Measurements from ENCODE around the gene HAUS7. TPM values are rescaled to one million over a fixed set of nuclear protein-coding genes. Genes with fewer than 3 reads are reported as not detected.

The HAUS7 gene
- 10 to 100 TPM in 2 of 3 donors, 1 to 10 TPM in 1; 9.0 to 54.8 (median 22.3) TPM for polyA plus RNA-seq

GRCh38 chrX:153470411-153471363 is at the start of gene HAUS7:
HAUS7 (minus strand) TSS chrX:153470576; CDS start chrX:153470557, 19 bp downstream.
- 10 to 43% (median 42%) methylated on average over 11 to 62 of the region's 70 CpGs for WGBS, 3 donors

GRCh38 chrX:153519569-153520286 is 49.4 kb upstream of the HAUS7 start:
- 39 to 73% (median 71%) methylated on average over 11 to 21 of the region's 21 CpGs for WGBS, 3 donors
- no peak overlapping the region for H3K27ac ChIP-seq (ENCODE audit: low read depth, low read length)

More at GRCh38 chrX:153470411-153471363, at the start of gene HAUS7:
- no peak within 1 kb of the TSS for H3K27ac ChIP-seq (ENCODE audit: low read depth, low read length)

- no peak overlapping the region for H3K27ac ChIP-seq (ENCODE audit: low read depth, low read length)
- WGBS, 3 donors: 3 to 28% (median 7%) methylated on average over 13 to 60 of the region's 70 CpGs
These were observed 47.8 kb upstream of the HAUS7 start for GRCh38 chrX:153517946-153518834.

- H3K27ac ChIP-seq (ENCODE audit: low read depth, low read length): no peak within 1 kb of the TSS
- WGBS, 3 donors: 0 to 27% (median 5%) methylated on average over 15 to 32 of the region's 50 CpGs
These were observed 47.0 kb upstream of the HAUS7 start, which contains the start of gene ATP2B3 for GRCh38 chrX:153517423-153517822. ATP2B3 (plus strand) TSS chrX:153517642; CDS start chrX:153536248, 18,606 bp downstream.

- 60 to 81% (median 68%) methylated on average over 8 to 9 of the region's 9 CpGs for WGBS, 3 donors
- no peak overlapping the region for H3K27ac ChIP-seq (ENCODE audit: low read depth, low read length)
These were observed 45.7 kb upstream of the HAUS7 start for GRCh38 chrX:153516073-153516472.

GRCh38 chrX:153515435-153515834 is 45.1 kb upstream of the HAUS7 start:
- H3K27ac ChIP-seq (ENCODE audit: low read depth, low read length): no peak overlapping the region
- WGBS, 3 donors: 61 to 77% (median 75%) methylated on average over 7 to 8 of the region's 8 CpGs

GRCh38 chrX:153514259-153514658 is 43.9 kb upstream of the HAUS7 start:
- whole genome bisulfite sequencing, 3 donors: 82 to 91% (median 87%) methylated on average over 8 to 9 of the region's 9 CpGs
- no peak overlapping the region for H3K27ac ChIP-seq (ENCODE audit: low read depth, low read length)

GRCh38 chrX:153513265-153513664 is 42.9 kb upstream of the HAUS7 start:
- H3K27ac ChIP-seq (ENCODE audit: low read depth, low read length): no peak overlapping the region
- WGBS, 3 donors: 71 to 74% (median 74%) methylated on average over 5 of the region's 5 CpGs

- no peak overlapping the region for H3K27ac ChIP-seq (ENCODE audit: low read depth, low read length)
- 46 to 64% (median 63%) methylated on average over 2 to 3 of the region's 3 CpGs for WGBS, 3 donors
These were observed 42.1 kb upstream of the HAUS7 start for GRCh38 chrX:153512501-153512893.

GRCh38 chrX:153511784-153512500 is 41.6 kb upstream of the HAUS7 start:
- H3K27ac ChIP-seq (ENCODE audit: low read depth, low read length): no peak overlapping the region
- WGBS, 3 donors: 73 to 89% (median 79%) methylated on average over 9 to 17 of the region's 17 CpGs

- 55 to 80% (median 75%) methylated on average over 7 to 11 of the region's 11 CpGs for WGBS, 3 donors
- H3K27ac ChIP-seq (ENCODE audit: low read depth, low read length): no peak overlapping the region
These were observed 40.0 kb upstream of the HAUS7 start for GRCh38 chrX:153510383-153510782.

- 87 to 95% (median 92%) methylated on average over 12 to 14 of the region's 14 CpGs for WGBS, 3 donors
These were observed 39.2 kb upstream of the HAUS7 start for GRCh38 chrX:153509592-153509991.

GRCh38 chrX:153507484-153508178 is 37.3 kb upstream of the HAUS7 start:
- H3K27ac ChIP-seq (ENCODE audit: low read depth, low read length): no peak overlapping the region
- WGBS, 3 donors: 12 to 20% (median 17%) methylated on average over 8 to 19 of the region's 19 CpGs

More at GRCh38 chrX:153509592-153509991, 39.2 kb upstream of the HAUS7 start:
- H3K27ac ChIP-seq (ENCODE audit: low read depth, low read length): no peak overlapping the region

- no peak overlapping the region for H3K27ac ChIP-seq (ENCODE audit: low read depth, low read length)
- 89 to 92% (median 90%) methylated on average over 16 to 18 of the region's 18 CpGs for WGBS, 3 donors
These were observed 35.0 kb upstream of the HAUS7 start for GRCh38 chrX:153505361-153505760.

- no peak overlapping the region for H3K27ac ChIP-seq (ENCODE audit: low read depth, low read length)
These were observed 34.2 kb upstream of the HAUS7 start for GRCh38 chrX:153504445-153505016.

GRCh38 chrX:153502796-153503195 is 32.4 kb upstream of the HAUS7 start:
- 88 to 94% (median 93%) methylated on average over 9 to 14 of the region's 14 CpGs for WGBS, 3 donors

More at GRCh38 chrX:153504445-153505016, 34.2 kb upstream of the HAUS7 start:
- 73 to 85% (median 80%) methylated on average over 26 of the region's 26 CpGs for WGBS, 3 donors

More at GRCh38 chrX:153502796-153503195, 32.4 kb upstream of the HAUS7 start:
- no peak overlapping the region for H3K27ac ChIP-seq (ENCODE audit: low read depth, low read length)

All from adipose tissue (tissue), 3 donors.